OCI-LY3 (cell line): ENCODE results near the gene C12orf57.

Experiments used
- CTCF ChIP-seq: fragments of 200-600, 300-600 bp; sonication (generic); IDR thresholded peaks from 2 replicates; pipeline ENCODE4 v1.5.1; 2014; ENCODE audit warnings: antibody characterized with exemption, low read length, low read depth
- EZH2phosphoT487 ChIP-seq: fragments of 200-600 bp; shearing (Covaris generic); IDR thresholded peaks from 2 replicates; pipeline ENCODE4 v1.6.1; 2018; ENCODE audit warnings: antibody characterized with exemption, mixed run types, low read depth

- TF ChIP-seq CTCF = no peak
- no peak for TF ChIP-seq EZH2phosphoT487
These were observed 10.7 kb downstream of the C12orf57 start for GRCh38 chr12:6954316-6955107.
